Measurements from ENCODE around the gene PTPRK. TPM values are rescaled to one million over a fixed set of nuclear protein-coding genes. Genes with fewer than 3 reads are reported as not detected.
A peak's percentile ranks its signal among the peaks of the same experiment; 100 is the strongest.

The PTPRK gene
- total RNA-seq, 1 donor = 70.2 TPM

- peak overlapping the region; percentile 11 for H3K4me3 ChIP-seq (ENCODE audit: low read depth, low read length)
- DNase-seq (ENCODE audit: low read depth) = peak; percentile 12
- TF ChIP-seq CTCF (IDR thresholded peaks at IDR 0.05; ENCODE audit: insufficient read depth, low read length) = no peak
These were observed 260.4 kb downstream of the PTPRK start for GRCh38 chr6:128259730-128260685.

- TF ChIP-seq CTCF (IDR thresholded peaks at IDR 0.05; ENCODE audit: insufficient read depth, low read length) = no peak
- no peak for DNase-seq (ENCODE audit: low read depth)
- peak overlapping the region; percentile 11 for H3K4me3 ChIP-seq (ENCODE audit: low read depth, low read length)
These were observed 261.2 kb downstream of the PTPRK start for GRCh38 chr6:128259029-128259724.

- DNase-seq (ENCODE audit: low read depth) = no peak
- H3K4me3 ChIP-seq (ENCODE audit: low read depth, low read length) = no peak overlapping the region
- TF ChIP-seq CTCF (IDR thresholded peaks at IDR 0.05; ENCODE audit: insufficient read depth, low read length) = no peak
These were observed 264.3 kb downstream of the PTPRK start for GRCh38 chr6:128256095-128256494.

GRCh38 chr6:128252341-128253176 is 267.8 kb downstream of the PTPRK start:
- DNase-seq (ENCODE audit: low read depth) = no peak
- no peak overlapping the region for H3K4me3 ChIP-seq (ENCODE audit: low read depth, low read length)

GRCh38 chr6:128251445-128252340 is 268.7 kb downstream of the PTPRK start:
- TF ChIP-seq CTCF (IDR thresholded peaks at IDR 0.05; ENCODE audit: insufficient read depth, low read length) = no peak
- no peak for DNase-seq (ENCODE audit: low read depth)
- no peak overlapping the region for H3K4me3 ChIP-seq (ENCODE audit: low read depth, low read length)

More at GRCh38 chr6:128252341-128253176, 267.8 kb downstream of the PTPRK start:
- no peak for TF ChIP-seq CTCF (IDR thresholded peaks at IDR 0.05; ENCODE audit: insufficient read depth, low read length)
